ENCODE data around the gene PSMC5. TPM values are rescaled to one million over a fixed set of nuclear protein-coding genes. Genes with fewer than 3 reads are reported as not detected.

The PSMC5 gene
- total RNA-seq, 1 donor from 2014 or later: 105 TPM

- Histone ChIP-seq H3K4me1 (peaks cover 3% of the 10 kb centered on the region), H3K27ac (no peak overlapping the region), H3K36me3 (no peaks in the 10 kb centered on the region), H3K27me3 (no peaks in the 10 kb centered on the region), H3K9me3 (no peaks in the 10 kb centered on the region), H3K4me3 (no peak overlapping the region)
- TF ChIP-seq CTCF (IDR thresholded peaks at IDR 0.05): no peak
- intact Hi-C loops (cut with DNase I): no loop called here
- no peak for ATAC-seq
- DNase-seq: no peak
Observed at GRCh38 chr17:63847525-63848249, 20.5 kb downstream of the PSMC5 start.

DNA sequence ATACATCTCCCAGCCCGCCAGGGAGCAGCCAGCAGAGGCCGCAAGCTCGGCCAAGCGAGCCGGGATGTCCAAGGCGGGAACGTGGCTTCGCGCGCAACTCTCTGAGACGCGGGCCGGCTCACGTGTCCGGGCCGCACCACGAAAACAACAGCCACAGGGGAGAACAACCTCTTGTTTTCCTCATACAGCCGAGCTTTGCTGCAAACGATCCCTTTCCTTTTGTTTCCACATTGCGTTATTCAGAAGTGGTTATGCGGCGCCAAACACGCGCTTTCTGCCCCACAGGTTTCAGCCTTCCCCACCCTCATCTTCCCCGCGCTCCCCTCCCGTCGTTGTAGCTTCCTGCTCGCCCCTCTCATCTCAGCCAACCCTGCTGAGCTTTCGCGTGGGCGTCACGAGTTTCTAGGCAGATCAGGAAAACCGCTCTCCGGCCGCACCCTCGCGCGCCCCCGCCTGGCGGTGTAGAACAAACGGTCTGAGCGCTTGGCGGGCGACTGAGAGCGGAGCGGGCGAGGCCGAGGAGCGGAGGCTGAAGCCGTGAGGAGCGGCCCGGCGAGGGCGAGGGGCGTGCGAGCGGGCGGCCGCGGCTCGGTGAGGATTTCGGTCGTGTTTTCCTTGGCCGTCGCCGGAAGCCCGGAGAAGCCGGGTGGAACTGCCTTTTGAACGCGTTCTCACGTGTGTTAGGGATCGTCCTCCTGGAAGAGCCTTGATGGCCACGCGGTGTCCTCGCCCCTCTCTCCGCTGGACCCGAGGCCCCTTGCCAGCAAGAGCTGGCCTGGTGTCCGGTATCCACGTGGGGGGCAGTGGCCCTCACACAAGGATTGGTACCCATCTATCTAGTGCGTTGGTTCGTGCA lies 21.8 kb downstream of the PSMC5 start:
- peak; percentile 62 for TF ChIP-seq CTCF (IDR thresholded peaks at IDR 0.05)
- DNase-seq (peak; percentile 96), ATAC-seq (peak; percentile 98)
- Histone ChIP-seq H3K4me3 (peak overlapping the region; percentile 39), H3K9me3 (no peaks in the 10 kb centered on the region), H3K4me1 (peaks cover 3% of the 10 kb centered on the region), H3K27me3 (no peaks in the 10 kb centered on the region), H3K36me3 (no peaks in the 10 kb centered on the region), H3K27ac (peak overlapping the region; percentile 67)
- intact Hi-C loops (cut with DNase I): no loop called here

DNA sequence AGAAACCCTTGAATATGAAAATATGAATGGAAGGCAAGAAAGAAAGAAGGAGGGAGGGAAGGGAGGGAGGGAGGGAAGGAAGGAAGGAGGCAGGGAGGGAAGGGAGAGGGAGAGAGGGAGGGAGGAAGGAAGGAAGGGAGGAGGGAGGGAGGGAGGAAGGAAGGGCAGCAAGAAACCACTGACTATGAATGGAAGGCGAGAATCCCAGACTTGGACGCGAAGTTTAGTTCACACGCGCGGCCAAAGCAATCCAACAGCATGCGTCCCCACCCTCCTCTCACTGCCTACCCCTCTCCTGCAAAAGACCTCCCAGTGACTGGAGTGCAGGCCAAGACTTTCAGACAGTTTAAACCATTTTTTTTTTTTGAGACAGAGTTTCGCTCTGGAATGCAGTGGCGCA lies 23.2 kb downstream of the PSMC5 start:
- TF ChIP-seq CTCF (IDR thresholded peaks at IDR 0.05): no peak
- ATAC-seq: no peak
- intact Hi-C loops (cut with DNase I): no loop called here

GRCh38 chr17:63853260-63853659 lies 26.0 kb downstream of the PSMC5 start:
- intact Hi-C loops (cut with DNase I): no loop called here
- no peak overlapping the region for H3K27ac ChIP-seq
- ATAC-seq (no peak), DNase-seq (no peak)
- no peaks in the 10 kb centered on the region for H3K27me3 ChIP-seq
- H3K9me3 ChIP-seq: no peaks in the 10 kb centered on the region
- no peaks in the 10 kb centered on the region for H3K36me3 ChIP-seq
- TF ChIP-seq CTCF (IDR thresholded peaks at IDR 0.05): no peak
- H3K4me1 ChIP-seq: peaks cover 3% of the 10 kb centered on the region
- H3K4me3 ChIP-seq: no peak overlapping the region

More for the DNA sequence above, 23.2 kb downstream of the PSMC5 start:
- H3K36me3 ChIP-seq: no peaks in the 10 kb centered on the region
- no peaks in the 10 kb centered on the region for H3K27me3 ChIP-seq
- H3K4me1 ChIP-seq: peaks cover 3% of the 10 kb centered on the region
- H3K27ac ChIP-seq: no peak overlapping the region
- H3K4me3 ChIP-seq: no peak overlapping the region
- DNase-seq: no peak
- no peaks in the 10 kb centered on the region for H3K9me3 ChIP-seq

DNA sequence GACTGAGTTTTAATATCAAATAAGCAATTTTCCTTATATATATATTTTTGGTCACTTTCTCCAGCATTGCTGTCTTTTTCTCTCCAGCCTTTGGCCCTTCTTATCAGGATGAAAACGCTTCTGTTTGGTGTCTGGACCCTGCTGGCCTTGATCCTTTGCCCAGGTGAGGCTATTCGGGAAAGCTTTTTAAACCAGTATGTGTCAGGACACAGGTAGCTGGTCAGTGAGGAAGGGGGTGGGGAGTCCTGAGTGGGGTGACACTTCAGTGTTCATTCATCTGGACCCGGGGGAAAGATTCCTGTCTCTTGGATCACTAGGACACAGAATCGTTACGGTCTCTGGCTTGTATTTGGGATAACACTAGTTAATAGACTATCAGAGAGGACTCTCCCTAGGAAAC lies 27.5 kb downstream of the PSMC5 start:
- DNase-seq (no peak), ATAC-seq (no peak)
- TF ChIP-seq CTCF (IDR thresholded peaks at IDR 0.05): no peak
- H3K4me1 ChIP-seq: no peaks in the 10 kb centered on the region
- H3K4me3 ChIP-seq: no peak overlapping the region
- H3K9me3 ChIP-seq: no peaks in the 10 kb centered on the region
- H3K36me3 ChIP-seq: no peaks in the 10 kb centered on the region
- H3K27me3 ChIP-seq: no peaks in the 10 kb centered on the region
- H3K27ac ChIP-seq: no peak overlapping the region
- intact Hi-C loops (cut with DNase I): no loop called here

Measured in upper lobe of right lung (tissue), 1 donor.